ENCODE data around the gene MORN1.

The MORN1 gene

DNA sequence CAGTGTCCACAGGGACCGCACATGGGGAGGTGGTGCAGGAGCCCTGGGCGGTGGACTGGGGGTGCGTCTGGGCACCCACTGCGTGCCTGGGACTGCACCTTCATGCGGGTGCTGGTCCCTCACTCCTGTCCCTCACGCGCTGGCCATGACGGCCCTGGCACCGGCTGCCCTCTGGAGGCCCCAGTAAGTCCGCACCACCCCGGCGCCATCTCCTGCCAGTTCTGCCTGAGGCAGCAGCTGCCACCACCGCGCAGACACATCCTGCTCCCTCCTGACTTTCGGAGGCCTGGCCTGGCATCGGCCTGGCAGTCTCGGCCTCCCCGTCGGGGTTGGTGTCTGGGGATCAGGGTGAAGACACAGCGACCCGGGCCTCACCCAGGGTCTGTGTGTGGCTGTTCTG lies 64.8 kb downstream of the MORN1 start:
- no peak overlapping the region for H3K4me3 ChIP-seq (ENCODE audit: low read depth, low read length)
- TF ChIP-seq, protein P1, sequence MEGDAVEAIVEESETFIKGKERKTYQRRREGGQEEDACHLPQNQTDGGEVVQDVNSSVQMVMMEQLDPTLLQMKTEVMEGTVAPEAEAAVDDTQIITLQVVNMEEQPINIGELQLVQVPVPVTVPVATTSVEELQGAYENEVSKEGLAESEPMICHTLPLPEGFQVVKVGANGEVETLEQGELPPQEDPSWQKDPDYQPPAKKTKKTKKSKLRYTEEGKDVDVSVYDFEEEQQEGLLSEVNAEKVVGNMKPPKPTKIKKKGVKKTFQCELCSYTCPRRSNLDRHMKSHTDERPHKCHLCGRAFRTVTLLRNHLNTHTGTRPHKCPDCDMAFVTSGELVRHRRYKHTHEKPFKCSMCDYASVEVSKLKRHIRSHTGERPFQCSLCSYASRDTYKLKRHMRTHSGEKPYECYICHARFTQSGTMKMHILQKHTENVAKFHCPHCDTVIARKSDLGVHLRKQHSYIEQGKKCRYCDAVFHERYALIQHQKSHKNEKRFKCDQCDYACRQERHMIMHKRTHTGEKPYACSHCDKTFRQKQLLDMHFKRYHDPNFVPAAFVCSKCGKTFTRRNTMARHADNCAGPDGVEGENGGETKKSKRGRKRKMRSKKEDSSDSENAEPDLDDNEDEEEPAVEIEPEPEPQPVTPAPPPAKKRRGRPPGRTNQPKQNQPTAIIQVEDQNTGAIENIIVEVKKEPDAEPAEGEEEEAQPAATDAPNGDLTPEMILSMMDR (IDR thresholded peaks at IDR 0.05; ENCODE audit: low read depth, low read length): no peak

DNA sequence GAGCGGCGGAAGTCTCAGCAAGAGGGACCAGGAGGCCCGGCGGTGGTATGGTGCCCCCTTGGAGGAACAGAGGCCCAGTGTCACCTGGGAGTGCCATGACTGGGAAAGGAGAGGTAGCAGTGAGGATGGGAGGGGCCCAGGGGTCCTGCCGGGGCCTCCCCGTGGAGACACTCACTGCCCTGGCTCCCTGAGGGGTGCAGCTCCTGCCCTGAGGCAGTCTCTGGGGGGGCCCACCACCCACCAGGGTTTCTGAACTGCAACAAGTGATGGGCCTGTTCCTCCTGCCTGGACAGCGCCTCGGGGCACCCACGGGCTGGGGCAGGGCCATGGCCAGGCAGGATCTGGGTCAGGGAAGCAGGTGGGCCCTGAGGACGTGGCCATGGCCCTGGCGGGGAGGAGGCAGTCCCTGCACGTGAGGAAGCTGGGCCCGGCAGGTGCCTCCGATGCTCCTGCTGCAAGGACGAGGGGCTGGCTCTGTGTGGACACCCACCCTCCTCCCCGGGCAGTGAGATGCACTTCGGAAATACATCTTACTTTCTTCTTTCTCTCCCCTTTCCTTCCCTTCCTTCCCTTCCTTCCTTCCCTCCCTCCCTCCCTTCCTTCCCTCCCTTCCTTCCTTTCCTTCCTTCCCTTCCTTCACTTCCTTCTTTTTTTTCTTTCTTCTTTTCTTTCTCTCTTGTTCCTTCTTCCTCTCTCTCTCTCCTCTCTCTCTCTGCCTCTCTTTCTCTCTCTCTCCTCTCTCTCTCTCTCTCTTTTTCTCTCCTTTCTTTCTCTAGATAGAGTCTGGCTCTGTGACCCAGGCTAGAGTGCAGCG lies 66.6 kb downstream of the MORN1 start:
- no peak overlapping the region for H3K4me3 ChIP-seq (ENCODE audit: low read depth, low read length)
- TF ChIP-seq, protein P1 (IDR thresholded peaks at IDR 0.05; ENCODE audit: low read depth, low read length): no peak

GRCh38 chr1:2323451-2323974 lies 67.8 kb downstream of the MORN1 start:
- no peak overlapping the region for H3K4me3 ChIP-seq (ENCODE audit: low read depth, low read length)
- TF ChIP-seq, protein P1 (IDR thresholded peaks at IDR 0.05; ENCODE audit: low read depth, low read length): no peak

- TF ChIP-seq, protein P1 (IDR thresholded peaks at IDR 0.05; ENCODE audit: low read depth, low read length): no peak
- no peak overlapping the region for H3K4me3 ChIP-seq (ENCODE audit: low read depth, low read length)
These were observed 68.7 kb downstream of the MORN1 start for GRCh38 chr1:2322581-2323211.

DNA sequence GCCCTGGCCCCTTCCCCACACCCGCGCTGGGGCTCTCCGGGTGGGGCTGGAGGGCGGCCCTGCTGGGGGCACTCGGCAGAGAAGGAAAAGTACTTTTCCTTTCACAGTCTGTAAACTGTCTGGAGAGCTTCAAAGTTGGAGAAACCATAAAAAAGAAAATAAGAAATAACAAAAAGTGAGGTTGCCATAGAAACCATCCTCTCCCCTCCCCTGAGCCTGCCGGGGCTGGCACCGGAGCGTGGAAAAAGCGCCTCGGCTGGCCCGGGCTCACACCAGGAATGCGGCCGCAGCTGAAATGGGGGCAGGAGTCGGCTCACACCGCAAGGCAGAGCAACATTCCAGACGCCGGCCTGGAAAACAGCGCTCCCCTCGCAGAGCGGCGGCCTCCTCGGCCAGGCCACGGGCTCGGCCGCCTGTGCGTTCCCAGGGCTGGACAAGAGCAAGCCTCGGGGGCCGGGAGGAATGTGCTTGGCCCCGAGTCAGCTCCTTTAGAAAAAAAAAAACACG lies 69.2 kb downstream of the MORN1 start:
- TF ChIP-seq, protein P1 (IDR thresholded peaks at IDR 0.05; ENCODE audit: low read depth, low read length): no peak
- H3K4me3 ChIP-seq (ENCODE audit: low read depth, low read length): no peak overlapping the region

DNA sequence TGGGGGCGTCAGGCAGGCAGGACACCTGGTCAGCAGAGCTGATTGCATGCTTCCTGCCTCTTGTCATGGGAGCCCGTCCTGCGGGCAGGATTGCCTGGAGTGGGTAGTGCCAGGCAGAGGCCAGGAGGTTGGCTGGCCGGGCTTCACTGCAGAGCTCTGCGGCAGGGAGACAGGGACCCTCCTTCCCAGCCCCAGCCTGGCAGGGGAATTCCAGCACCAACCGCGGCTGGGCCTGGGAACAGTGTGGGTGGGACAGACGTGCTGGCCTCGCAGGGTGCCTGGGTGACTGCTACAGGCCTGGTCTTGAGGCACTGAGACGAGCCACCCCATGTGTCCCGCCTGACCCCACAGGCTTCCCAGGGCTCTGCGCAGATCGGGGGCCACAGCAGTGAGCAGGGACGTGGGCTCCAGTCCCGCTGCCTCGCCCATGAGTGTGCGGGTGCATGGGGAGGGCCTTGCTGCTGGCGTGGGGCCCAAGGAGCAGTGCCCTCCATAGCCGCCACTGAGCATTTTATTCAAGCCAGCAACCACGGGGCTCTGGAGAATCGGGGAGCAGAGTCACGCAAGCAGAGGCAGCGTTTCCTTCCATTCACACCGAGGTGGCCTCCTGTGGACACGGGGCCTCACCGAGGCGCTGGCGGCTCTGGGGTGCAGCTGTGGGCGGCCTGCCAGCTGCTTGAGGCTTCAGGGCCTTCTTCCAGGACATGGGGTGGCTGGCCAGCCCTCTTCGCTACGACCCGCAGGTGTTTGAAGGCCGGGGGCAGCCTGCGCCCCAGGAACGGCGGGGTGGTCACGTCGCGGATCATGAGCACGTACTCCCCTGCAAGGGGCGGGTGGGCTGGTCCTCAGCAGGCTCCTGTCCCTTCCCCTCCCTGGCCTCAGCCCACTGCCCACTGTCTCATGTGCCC lies 70.3 kb downstream of the MORN1 start:
- H3K4me3 ChIP-seq (ENCODE audit: low read depth, low read length): no peak overlapping the region
- TF ChIP-seq, protein P1 (IDR thresholded peaks at IDR 0.05; ENCODE audit: low read depth, low read length): no peak
